ENCODE results near the gene HECTD1. TPM values are rescaled to one million over a fixed set of nuclear protein-coding genes. Genes with fewer than 3 reads are reported as not detected.

HECTD1 gene
- total and polyA plus RNA-seq, 2 experiments from 2014 or later = 49.4 to 180 TPM

DNA sequence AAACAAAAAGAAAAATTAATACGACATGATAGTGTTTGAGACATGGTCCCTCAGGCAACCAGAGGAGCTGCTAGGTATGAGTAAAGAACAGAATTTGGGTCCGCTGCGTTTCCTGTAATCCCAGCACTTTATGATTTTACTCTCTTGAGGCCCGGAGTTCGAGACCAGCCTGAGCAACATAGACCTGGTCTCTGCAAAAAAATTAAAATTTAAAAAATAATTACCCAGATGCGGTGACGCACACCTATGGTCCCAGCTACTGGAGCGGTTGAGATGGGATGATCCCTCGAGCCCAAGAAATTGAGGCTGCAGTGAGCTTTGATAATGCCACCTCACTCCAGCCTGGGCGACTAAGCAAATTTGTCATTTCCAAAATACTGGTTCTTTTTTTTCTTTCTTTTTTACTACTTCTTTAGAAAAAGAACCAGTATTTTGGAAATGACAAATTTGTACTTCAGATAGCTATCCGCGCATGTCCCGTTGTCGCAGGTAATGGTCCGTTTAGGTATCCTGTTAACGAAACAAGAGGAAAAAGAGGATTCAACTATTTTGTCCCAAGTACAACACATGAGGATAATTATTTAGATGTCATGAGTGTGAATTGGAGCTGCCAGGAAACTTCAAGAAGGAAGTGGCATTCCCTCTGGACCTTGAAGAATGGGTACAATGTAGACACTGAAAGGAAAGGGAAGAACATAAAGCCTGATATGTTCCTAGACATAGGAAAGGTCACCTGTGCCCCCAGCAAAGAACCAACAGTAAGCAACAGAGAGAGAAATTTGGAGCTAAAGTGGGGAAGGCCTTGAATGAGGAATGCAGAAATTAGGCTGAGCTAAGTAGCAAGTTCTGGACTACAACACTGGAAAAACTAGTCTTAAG is 1.2 kb upstream of the HECTD1 start:
- Histone ChIP-seq H3K4me1 (ENCODE audit: low read depth) (peaks cover 22% of the 10 kb centered on the region), H3K4me3 (peak overlapping the region; percentile 59), H3K9me3 (ENCODE audit: low read depth) (no peaks in the 10 kb centered on the region), H3K27me3 (no peaks in the 10 kb centered on the region), H3K36me3 (no peaks in the 10 kb centered on the region), H3K27ac (peak overlapping the region; percentile 99)
- no peak for DNase-seq (ENCODE audit: low read depth in 1 of 2, low spot score in 1 of 2)
- TF ChIP-seq, protein P1, sequence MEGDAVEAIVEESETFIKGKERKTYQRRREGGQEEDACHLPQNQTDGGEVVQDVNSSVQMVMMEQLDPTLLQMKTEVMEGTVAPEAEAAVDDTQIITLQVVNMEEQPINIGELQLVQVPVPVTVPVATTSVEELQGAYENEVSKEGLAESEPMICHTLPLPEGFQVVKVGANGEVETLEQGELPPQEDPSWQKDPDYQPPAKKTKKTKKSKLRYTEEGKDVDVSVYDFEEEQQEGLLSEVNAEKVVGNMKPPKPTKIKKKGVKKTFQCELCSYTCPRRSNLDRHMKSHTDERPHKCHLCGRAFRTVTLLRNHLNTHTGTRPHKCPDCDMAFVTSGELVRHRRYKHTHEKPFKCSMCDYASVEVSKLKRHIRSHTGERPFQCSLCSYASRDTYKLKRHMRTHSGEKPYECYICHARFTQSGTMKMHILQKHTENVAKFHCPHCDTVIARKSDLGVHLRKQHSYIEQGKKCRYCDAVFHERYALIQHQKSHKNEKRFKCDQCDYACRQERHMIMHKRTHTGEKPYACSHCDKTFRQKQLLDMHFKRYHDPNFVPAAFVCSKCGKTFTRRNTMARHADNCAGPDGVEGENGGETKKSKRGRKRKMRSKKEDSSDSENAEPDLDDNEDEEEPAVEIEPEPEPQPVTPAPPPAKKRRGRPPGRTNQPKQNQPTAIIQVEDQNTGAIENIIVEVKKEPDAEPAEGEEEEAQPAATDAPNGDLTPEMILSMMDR (IDR thresholded peaks at IDR 0.05; ENCODE audit: low read depth, low read length) = no peak

DNA sequence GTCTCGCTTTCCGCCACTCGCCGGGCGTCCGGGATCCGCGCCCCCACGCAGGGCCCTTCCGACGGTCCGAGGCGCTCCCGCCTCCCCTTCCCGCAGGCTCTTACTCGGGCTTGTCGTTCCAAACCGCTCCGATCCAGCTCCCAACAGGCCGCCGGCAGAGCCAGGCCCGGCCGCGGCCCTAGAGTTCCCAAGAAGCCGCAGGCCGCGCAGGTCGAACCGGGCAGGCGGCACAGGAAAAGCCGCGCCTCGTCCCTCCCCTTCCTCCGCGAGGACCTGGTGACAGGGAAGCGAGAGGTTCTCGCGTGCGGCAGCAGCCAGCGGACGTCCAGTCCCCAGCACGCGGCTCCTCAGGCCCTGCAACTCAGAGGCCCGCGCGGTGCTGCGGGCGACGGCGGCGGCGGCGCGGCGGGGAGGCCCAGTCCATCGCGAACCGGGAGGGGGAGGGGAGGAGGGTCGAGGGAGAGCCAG is 272 bp downstream of the HECTD1 start:
- H3K9me3 ChIP-seq (ENCODE audit: low read depth) = no peaks in the 10 kb centered on the region
- DNase-seq (ENCODE audit: low read depth in 1 of 2, low spot score in 1 of 2) = no peak
- H3K4me3 ChIP-seq = peak overlapping the region; percentile 59
- no peaks in the 10 kb centered on the region for H3K27me3 ChIP-seq
- peak overlapping the region; percentile 99 for H3K27ac ChIP-seq
- TF ChIP-seq, protein P1 (IDR thresholded peaks at IDR 0.05; ENCODE audit: low read depth, low read length) = no peak
- H3K36me3 ChIP-seq = peaks cover 6% of the 10 kb centered on the region
- H3K4me1 ChIP-seq (ENCODE audit: low read depth) = peaks cover 22% of the 10 kb centered on the region

DNA sequence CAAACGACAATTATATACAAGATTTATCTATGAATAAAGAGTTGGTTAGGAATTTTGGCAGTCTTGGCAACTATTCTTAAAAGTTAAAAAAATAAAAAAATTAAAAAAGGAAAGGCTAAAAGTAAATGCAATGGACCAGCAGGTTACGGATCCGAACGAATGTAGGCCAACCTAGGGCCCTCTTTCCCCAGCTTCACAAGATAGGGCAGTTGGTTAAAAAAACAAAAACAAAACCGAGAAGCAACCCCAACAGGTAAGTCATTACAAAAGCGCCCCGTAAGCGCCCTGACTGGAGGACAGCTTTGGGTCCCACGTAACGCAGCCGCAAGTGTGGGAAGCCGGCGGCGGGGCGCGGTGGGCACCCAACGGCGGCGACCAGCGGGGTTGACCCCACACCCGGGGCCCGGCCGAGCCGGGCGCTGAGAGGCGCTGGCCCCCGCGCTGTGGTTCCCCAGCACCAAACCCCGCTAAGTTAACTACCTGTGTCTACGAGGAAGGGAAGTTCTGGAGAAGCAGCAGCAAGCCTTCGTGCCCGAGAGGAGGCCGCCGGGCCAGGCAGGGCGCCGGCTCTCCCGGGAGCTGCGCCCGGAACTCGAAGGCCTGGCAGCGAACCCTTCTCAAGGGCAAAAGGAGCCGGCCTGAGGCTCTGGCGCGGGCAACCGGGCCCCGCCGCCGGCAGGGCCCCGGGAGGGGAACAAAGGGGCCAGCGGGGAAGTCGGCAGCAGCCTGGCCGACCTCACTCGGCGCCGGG is 882 bp downstream of the HECTD1 start:
- Histone ChIP-seq H3K4me3 (peak overlapping the region; percentile 59), H3K9me3 (ENCODE audit: low read depth) (no peaks in the 10 kb centered on the region), H3K36me3 (peaks cover 9% of the 10 kb centered on the region), H3K4me1 (ENCODE audit: low read depth) (peaks cover 22% of the 10 kb centered on the region), H3K27me3 (no peaks in the 10 kb centered on the region), H3K27ac (peak overlapping the region; percentile 99)
- TF ChIP-seq, protein P1 (IDR thresholded peaks at IDR 0.05; ENCODE audit: low read depth, low read length) = no peak
- DNase-seq (ENCODE audit: low read depth in 1 of 2, low spot score in 1 of 2) = peak; percentile 39 to 49

DNA sequence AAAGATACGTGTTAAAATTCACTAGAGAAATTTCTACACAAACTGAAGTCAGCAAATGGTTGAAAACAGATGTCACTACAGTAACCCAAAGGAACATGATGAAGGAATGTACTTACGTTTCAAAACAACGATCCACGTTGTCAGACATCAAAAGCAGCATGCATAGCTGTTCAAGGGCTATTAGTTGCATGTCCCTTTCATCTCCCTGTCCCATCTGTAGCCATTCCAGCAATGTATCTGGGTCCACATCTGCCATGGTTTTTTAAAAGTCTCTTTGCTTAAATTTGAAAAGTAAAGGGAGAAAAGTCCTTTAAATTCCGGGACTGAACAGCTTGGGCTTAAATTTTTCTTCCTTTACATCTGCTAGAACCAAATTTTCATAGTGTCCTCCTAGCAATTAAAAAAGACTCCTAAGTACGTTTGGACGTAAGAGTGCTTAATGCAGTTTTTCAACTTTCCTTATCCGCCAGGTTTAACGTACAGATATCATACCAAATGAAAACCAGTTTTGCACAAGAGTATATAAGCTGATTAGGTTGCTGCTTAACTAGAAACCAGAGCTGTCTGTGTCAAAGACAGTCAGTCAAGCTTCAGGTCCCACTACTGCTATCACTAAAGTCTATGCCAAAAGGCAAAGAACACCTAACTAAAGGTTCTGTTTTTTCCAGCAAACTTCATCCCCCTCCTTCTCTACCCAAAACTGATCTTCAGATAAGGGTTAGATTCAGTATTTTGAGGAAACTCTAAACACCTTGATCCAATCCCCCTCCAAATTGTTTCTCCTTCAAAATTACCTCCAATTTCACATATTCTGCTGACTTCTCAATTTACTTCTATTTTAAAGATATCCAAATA is 1.7 kb downstream of the HECTD1 start:
- Histone ChIP-seq H3K9me3 (ENCODE audit: low read depth) (no peaks in the 10 kb centered on the region), H3K4me1 (ENCODE audit: low read depth) (peaks cover 22% of the 10 kb centered on the region), H3K27me3 (no peaks in the 10 kb centered on the region), H3K27ac (peak overlapping the region; percentile 99), H3K36me3 (peaks cover 12% of the 10 kb centered on the region), H3K4me3 (peak overlapping the region; percentile 59)
- DNase-seq (ENCODE audit: low read depth in 1 of 2, low spot score in 1 of 2) = peak; percentile 44 to 68
- TF ChIP-seq, protein P1 (IDR thresholded peaks at IDR 0.05; ENCODE audit: low read depth, low read length) = no peak
